GM10266 (cell line): ENCODE results near the gene REV1.

ENCODE experiments used
- DNase-seq: peaks from one replicate; pipeline ENCODE4 v3.0.0; 2012; ENCODE audit errors: extremely low spot score
- CTCF ChIP-seq: IDR thresholded peaks from 2 replicates; pipeline ENCODE4 v1.5.1; 2012; ENCODE audit warnings: mild to moderate bottlenecking, low read depth; ENCODE audit not compliant: control insufficient read depth, insufficient read depth; ENCODE audit errors: missing control alignments

REV1 gene

GRCh38 chr2:99417396-99417795 is 72.4 kb downstream of the REV1 start:
- no peak for TF ChIP-seq CTCF

DNA sequence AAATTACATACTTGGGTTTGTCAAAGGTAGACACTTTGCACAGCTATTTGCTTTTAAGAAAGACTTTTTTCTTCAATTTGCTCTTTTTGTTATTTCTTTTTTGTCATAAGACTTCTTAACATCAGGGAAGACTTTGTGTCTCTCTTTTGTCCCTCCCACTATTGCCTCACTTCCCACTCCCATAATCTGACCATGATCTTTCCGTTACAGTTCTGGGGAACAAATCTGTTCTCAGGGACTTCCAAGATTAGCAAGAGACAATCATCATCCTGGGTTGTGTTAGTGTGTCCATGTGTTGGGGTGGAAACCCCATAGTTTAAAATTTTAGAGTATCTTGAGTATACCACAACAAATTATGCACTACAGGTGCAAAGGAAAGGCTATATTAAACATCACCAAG is 75.3 kb downstream of the REV1 start:
- TF ChIP-seq CTCF, result no peak
- no peak for DNase-seq

More at GRCh38 chr2:99417396-99417795, 72.4 kb downstream of the REV1 start:
- no peak for DNase-seq

GRCh38 chr2:99410276-99410675 is 79.5 kb downstream of the REV1 start:
- DNase-seq, result no peak
- TF ChIP-seq CTCF, result no peak

GRCh38 chr2:99406137-99406536 is 83.7 kb downstream of the REV1 start:
- no peak for TF ChIP-seq CTCF
- DNase-seq, result no peak

GRCh38 chr2:99404797-99405669 is 84.8 kb downstream of the REV1 start:
- no peak for DNase-seq
- no peak for TF ChIP-seq CTCF

DNA sequence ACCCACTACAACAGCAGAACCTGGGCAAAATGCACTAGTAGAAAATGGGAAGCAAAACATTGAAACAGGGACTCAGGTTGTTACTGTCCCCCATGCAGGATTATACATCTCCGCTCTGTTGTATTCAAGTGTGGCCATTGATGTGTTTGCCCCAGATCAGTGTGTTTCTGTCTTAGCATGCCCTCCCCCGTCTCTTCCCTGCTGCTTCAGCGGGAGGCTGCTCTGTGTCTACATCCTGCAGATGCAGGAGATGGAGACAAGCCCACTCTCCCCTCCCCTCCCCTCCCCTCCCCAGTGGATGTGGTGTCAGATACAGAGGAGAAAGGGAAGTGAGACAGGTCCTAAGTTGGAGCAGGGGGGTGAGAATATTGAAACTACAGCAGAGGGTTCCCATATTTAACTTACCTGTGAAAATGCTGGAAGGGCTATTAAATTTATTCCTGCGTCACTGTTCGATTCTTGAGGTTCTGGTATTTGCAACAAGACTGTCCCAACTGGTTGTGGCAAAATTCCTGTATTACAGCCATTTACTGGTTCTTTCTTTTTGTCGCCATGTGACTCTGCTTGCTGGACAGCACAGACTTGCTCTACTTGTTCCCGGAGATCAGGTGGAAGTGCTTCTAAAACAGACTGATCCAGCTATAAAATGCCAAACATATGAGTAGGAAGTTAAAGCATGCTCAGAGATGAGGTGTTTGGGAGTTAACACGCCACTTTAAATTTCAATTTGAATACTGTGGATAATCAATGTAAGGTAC is 85.6 kb downstream of the REV1 start:
- DNase-seq, result no peak
- TF ChIP-seq CTCF, result no peak

- no peak for TF ChIP-seq CTCF
- DNase-seq, result no peak
These were observed 86.3 kb downstream of the REV1 start for GRCh38 chr2:99403524-99403923.
